Measurements from ENCODE around the gene BMPR1B. TPM values are rescaled to one million over a fixed set of nuclear protein-coding genes. Genes with fewer than 3 reads are reported as not detected.

Gene BMPR1B
- total and polyA plus RNA-seq, 9 donors: 4.9 to 35.7 (median 13.3) TPM

DNA sequence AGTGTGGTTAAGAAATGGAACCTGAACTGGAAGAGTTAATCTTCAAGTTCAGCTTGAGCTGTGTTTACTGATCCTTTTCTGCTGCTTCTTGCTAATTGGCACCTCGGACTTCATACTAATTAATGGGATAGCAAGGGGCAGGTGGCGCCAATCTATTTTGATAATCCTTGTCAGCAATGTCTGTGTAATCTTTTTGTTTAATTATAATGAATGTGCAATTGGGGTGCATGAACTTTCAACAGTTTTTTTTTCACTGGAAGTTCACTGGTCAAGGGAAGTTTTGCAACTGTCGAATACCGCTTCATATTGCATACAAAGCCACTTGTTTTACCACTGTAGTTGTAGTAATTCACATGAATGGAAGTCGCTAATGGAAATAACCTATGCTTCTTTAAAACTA is 261.0 kb downstream of the BMPR1B start:
- WGBS, 3 donors: 11 to 23% (median 14%) methylated on average over 5 of the region's 5 CpGs
- peaks cover 5% of the 10 kb centered on the region for H3K4me1 ChIP-seq (ENCODE audit: insufficient read depth)
- no peaks in the 10 kb centered on the region for H3K27me3 ChIP-seq
- H3K4me3 ChIP-seq: no peak overlapping the region
- no peak for DNase-seq
- TF ChIP-seq, protein P1, sequence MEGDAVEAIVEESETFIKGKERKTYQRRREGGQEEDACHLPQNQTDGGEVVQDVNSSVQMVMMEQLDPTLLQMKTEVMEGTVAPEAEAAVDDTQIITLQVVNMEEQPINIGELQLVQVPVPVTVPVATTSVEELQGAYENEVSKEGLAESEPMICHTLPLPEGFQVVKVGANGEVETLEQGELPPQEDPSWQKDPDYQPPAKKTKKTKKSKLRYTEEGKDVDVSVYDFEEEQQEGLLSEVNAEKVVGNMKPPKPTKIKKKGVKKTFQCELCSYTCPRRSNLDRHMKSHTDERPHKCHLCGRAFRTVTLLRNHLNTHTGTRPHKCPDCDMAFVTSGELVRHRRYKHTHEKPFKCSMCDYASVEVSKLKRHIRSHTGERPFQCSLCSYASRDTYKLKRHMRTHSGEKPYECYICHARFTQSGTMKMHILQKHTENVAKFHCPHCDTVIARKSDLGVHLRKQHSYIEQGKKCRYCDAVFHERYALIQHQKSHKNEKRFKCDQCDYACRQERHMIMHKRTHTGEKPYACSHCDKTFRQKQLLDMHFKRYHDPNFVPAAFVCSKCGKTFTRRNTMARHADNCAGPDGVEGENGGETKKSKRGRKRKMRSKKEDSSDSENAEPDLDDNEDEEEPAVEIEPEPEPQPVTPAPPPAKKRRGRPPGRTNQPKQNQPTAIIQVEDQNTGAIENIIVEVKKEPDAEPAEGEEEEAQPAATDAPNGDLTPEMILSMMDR (IDR thresholded peaks at IDR 0.05): no peak
- TF ChIP-seq EP300 (IDR thresholded peaks at IDR 0.05): no peak
- intact Hi-C loops (cut with DNase I): no loop called here
- no peaks in the 10 kb centered on the region for H3K9me3 ChIP-seq
- H3K36me3 ChIP-seq: no peaks in the 10 kb centered on the region
- no peak overlapping the region for H3K27ac ChIP-seq

DNA sequence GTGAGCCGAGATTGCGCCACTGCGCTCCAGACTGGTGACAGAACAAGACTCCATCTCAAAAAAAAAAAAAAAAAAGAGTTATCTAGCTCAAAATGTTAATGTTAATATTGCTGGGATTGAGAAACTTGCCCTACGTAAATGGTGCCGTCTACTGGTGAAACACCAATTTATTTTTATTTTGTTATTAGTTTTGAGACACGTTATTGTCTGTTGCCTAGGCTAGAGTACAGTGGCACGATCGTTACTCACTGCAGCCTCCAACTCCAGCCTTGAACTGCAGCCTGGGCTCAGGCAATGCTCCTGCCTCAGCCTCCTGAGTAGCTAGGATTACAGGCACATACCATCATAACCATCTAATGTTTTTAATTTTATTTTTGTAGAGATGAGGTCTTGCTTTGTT is 262.8 kb downstream of the BMPR1B start:
- Histone ChIP-seq H3K27me3 (no peaks in the 10 kb centered on the region), H3K36me3 (no peaks in the 10 kb centered on the region), H3K4me1 (ENCODE audit: insufficient read depth) (peaks cover 5% of the 10 kb centered on the region), H3K4me3 (no peak overlapping the region), H3K27ac (no peak overlapping the region), H3K9me3 (no peaks in the 10 kb centered on the region)
- WGBS, 3 donors: 95 to 96% (median 96%) methylated on average over 8 of the region's 8 CpGs
- TF ChIP-seq EP300 (IDR thresholded peaks at IDR 0.05): no peak
- TF ChIP-seq, protein P1 (IDR thresholded peaks at IDR 0.05): no peak
- no peak for TF ChIP-seq POLR2A (IDR thresholded peaks at IDR 0.05)
- intact Hi-C loops (cut with DNase I): no loop called here
- no peak for DNase-seq

DNA sequence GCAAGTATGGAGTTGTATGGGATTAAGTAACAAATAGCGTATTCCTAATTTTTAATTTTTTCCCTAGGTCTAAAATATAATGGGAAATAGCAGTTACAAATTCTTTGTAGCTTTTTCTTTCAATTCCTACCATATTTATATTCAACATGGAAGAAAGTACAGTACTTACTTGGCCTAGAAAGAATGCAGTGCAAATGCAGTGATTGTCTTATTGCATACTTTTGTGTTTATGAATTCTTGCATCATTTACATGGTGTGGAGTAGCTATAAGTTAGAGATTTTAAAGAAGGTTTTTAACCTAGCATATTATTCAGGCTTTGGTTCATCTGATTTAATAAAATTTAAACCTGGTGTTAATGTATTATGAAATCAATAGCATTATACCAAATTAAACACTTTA is 263.3 kb downstream of the BMPR1B start:
- Histone ChIP-seq H3K27me3 (no peaks in the 10 kb centered on the region), H3K27ac (no peak overlapping the region), H3K4me1 (ENCODE audit: insufficient read depth) (peaks cover 5% of the 10 kb centered on the region), H3K4me3 (no peak overlapping the region), H3K36me3 (no peaks in the 10 kb centered on the region), H3K9me3 (no peaks in the 10 kb centered on the region)
- WGBS, 3 donors: 95 to 100% (median 96%) methylated on average over 1 of the region's 1 CpG
- DNase-seq: no peak
- TF ChIP-seq, protein P1 (IDR thresholded peaks at IDR 0.05): no peak
- TF ChIP-seq EP300 (IDR thresholded peaks at IDR 0.05): no peak
- no peak for TF ChIP-seq POLR2A (IDR thresholded peaks at IDR 0.05)
- intact Hi-C loops (cut with DNase I): no loop called here

DNA sequence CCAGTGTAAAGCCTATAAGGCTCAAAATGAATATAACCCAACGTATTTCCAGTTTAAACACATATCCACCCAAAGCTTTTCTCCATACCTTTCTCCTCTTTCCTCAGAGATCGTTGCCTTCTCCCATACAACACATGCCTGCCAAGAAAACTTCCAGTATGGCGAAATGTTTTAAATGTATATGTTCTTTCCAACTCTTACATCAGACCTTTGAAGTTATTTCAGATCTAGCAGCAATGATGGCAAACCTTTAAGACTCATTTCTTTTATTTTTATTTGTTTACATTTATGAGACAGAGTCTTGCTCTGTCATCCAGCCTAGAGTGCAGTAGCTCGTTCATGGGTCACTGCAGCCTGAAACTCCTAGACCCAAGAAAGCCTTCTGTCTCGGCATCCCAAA is 265.4 kb downstream of the BMPR1B start:
- TF ChIP-seq EP300 (IDR thresholded peaks at IDR 0.05) (no peak), POLR2A (IDR thresholded peaks at IDR 0.05) (no peak)
- TF ChIP-seq, protein P1 (IDR thresholded peaks at IDR 0.05): no peak

More for the DNA sequence above, 265.4 kb downstream of the BMPR1B start:
- H3K27me3 ChIP-seq: no peaks in the 10 kb centered on the region
- H3K4me1 ChIP-seq (ENCODE audit: insufficient read depth): peaks cover 3% of the 10 kb centered on the region
- intact Hi-C loops (cut with DNase I): no loop called here
- no peak overlapping the region for H3K4me3 ChIP-seq
- no peak for DNase-seq
- H3K9me3 ChIP-seq: no peaks in the 10 kb centered on the region
- H3K36me3 ChIP-seq: no peaks in the 10 kb centered on the region
- no peak overlapping the region for H3K27ac ChIP-seq
- 95% methylated on average over 5 of the region's 5 CpGs for WGBS, 3 donors

All from ovary (tissue), 9 donors.